Tibial nerve (tissue), 4 donors: Measurements from ENCODE around the gene CNTN5. TPM values are rescaled to one million over a fixed set of nuclear protein-coding genes. Genes with fewer than 3 reads are reported as not detected.

ENCODE experiments used
- DNase-seq, 2 donors: peaks; one replicate each; pipeline ENCODE4 v3.0.0-alpha.2; 2019; ENCODE audit warnings: low spot score in 2 of 2
- H3K27ac ChIP-seq, 4 donors: fragments of 200-600 bp; sonication (generic) in 3 of 4; one replicate each; pipeline ENCODE4 v1.5.1; 2017 to 2019; ENCODE audit warnings: mild to moderate bottlenecking in 1 of 4
- H3K27me3 ChIP-seq, 2 donors: fragments of 200-600 bp; sonication (generic) in 1 of 2; one replicate each; pipeline versions ENCODE4 v1.5.1 to v1.6.0; 2017 to 2019
- H3K36me3 ChIP-seq, 3 donors: fragments of 200-600 bp; sonication (generic); one replicate each; pipeline ENCODE4 v1.5.1; 2018 to 2019
- H3K4me1 ChIP-seq, 4 donors: fragments of 200-600 bp; sonication (generic) in 3 of 4; one replicate each; pipeline ENCODE4 v1.5.1; 2017 to 2019
- H3K4me3 ChIP-seq, 4 donors: fragments of 200-600 bp; sonication (generic) in 3 of 4; one replicate each; pipeline ENCODE4 v1.5.1; 2017 to 2019; ENCODE audit warnings: mild to moderate bottlenecking in 1 of 4, moderate library complexity in 1 of 4
- H3K9me3 ChIP-seq, 4 donors: fragments of 200-600 bp; sonication (generic) in 3 of 4; one replicate each; pipeline ENCODE4 v1.5.1; 2017 to 2019
- CTCF ChIP-seq, 5 experiments: fragments of 200-600 bp in 3 of 5; fragments of 450-650 bp in 2 of 5; sonication (generic) in 3 of 5; IDR thresholded peaks; one replicate each; pipeline ENCODE4 v1.5.1; 2016 to 2019; ENCODE audit warnings: antibody characterized with exemption in 5 of 5, mild to moderate bottlenecking in 3 of 5, moderate library complexity in 2 of 5
- EP300 ChIP-seq, 2 donors: sonication (generic); formaldehyde crosslinking; IDR thresholded peaks; one replicate each; pipeline ENCODE4 v1.6.1; 2017; ENCODE audit warnings: antibody characterized with exemption in 2 of 2, mild to moderate bottlenecking in 1 of 2
- POLR2A ChIP-seq, 2 donors: fragments of 450-650 bp; IDR thresholded peaks; one replicate each; pipeline ENCODE4 v1.6.1; 2017; ENCODE audit warnings: antibody characterized with exemption in 2 of 2, mild to moderate bottlenecking in 2 of 2, moderate library complexity in 2 of 2
- WGBS, 2 donors: methylation state at CpG; one replicate each; pipeline ENCODE4 v1.1.5; 2018; 5-methylcytosine and 5-hydroxymethylcytosine counted together
- total RNA-seq, 4 donors: library from RNA; depleted of rRNA; stranded (reverse); fragments of >200 nt; gene quantifications; one replicate each; pipeline ENCODE4 v1.1.0, GENCODE V29; 2016

Gene CNTN5
- total RNA-seq, 4 donors from 2014 or later = under 0.01 to 0.22 TPM; not detected in 2

GRCh38 chr11:99037057-99037456, 16.3 kb downstream of the CNTN5 start:
- 70 to 83% methylated on average over 1 of the region's 1 CpG for WGBS, 2 donors
- TF ChIP-seq POLR2A (IDR thresholded peaks at IDR 0.05) (no peak), CTCF (IDR thresholded peaks at IDR 0.05) (no peak), EP300 (IDR thresholded peaks at IDR 0.05) (no peak)

GRCh38 chr11:99063331-99063730, 42.6 kb downstream of the CNTN5 start:
- WGBS, 2 donors = 89 to 95% methylated on average over 1 of the region's 1 CpG
- TF ChIP-seq POLR2A (IDR thresholded peaks at IDR 0.05) (no peak), CTCF (IDR thresholded peaks at IDR 0.05) (no peak), EP300 (IDR thresholded peaks at IDR 0.05) (no peak)

More at GRCh38 chr11:99037057-99037456, 16.3 kb downstream of the CNTN5 start:
- no peak for DNase-seq
- H3K36me3 ChIP-seq = no peaks in the 10 kb centered on the region
- no peaks in the 10 kb centered on the region for H3K9me3 ChIP-seq
- H3K4me3 ChIP-seq = no peak overlapping the region
- no peaks in the 10 kb centered on the region for H3K4me1 ChIP-seq
- no peaks in the 10 kb centered on the region for H3K27me3 ChIP-seq
- no peak overlapping the region for H3K27ac ChIP-seq

GRCh38 chr11:99065121-99065520, 44.4 kb downstream of the CNTN5 start:
- TF ChIP-seq POLR2A (IDR thresholded peaks at IDR 0.05) (no peak), CTCF (IDR thresholded peaks at IDR 0.05) (no peak), EP300 (IDR thresholded peaks at IDR 0.05) (no peak)
- no peaks in the 10 kb centered on the region for H3K9me3 ChIP-seq
- H3K4me3 ChIP-seq = no peak overlapping the region
- H3K36me3 ChIP-seq = no peaks in the 10 kb centered on the region
- no peak overlapping the region for H3K27ac ChIP-seq
- H3K27me3 ChIP-seq = no peaks in the 10 kb centered on the region
- no peak for DNase-seq
- peaks cover 0 to 4% (median 0%) of the 10 kb centered on the region in 4 donors for H3K4me1 ChIP-seq

More at GRCh38 chr11:99063331-99063730, 42.6 kb downstream of the CNTN5 start:
- no peak for DNase-seq
- Histone ChIP-seq H3K27ac (no peak overlapping the region), H3K4me3 (no peak overlapping the region), H3K9me3 (no peaks in the 10 kb centered on the region), H3K36me3 (no peaks in the 10 kb centered on the region), H3K27me3 (no peaks in the 10 kb centered on the region), H3K4me1 (no peaks in the 10 kb centered on the region)

- H3K4me3 ChIP-seq = no peak overlapping the region
- H3K9me3 ChIP-seq = no peaks in the 10 kb centered on the region
- no peak for DNase-seq
- H3K36me3 ChIP-seq = no peaks in the 10 kb centered on the region
- H3K4me1 ChIP-seq = peaks cover 0 to 4% (median 0%) of the 10 kb centered on the region in 4 donors
- WGBS, 2 donors = 70 to 75% methylated on average over 2 of the region's 2 CpGs
- no peak overlapping the region for H3K27ac ChIP-seq
- no peaks in the 10 kb centered on the region for H3K27me3 ChIP-seq
- TF ChIP-seq CTCF (IDR thresholded peaks at IDR 0.05) (no peak), EP300 (IDR thresholded peaks at IDR 0.05) (no peak), POLR2A (IDR thresholded peaks at IDR 0.05) (no peak)
These were observed 46.0 kb downstream of the CNTN5 start for GRCh38 chr11:99066618-99067317.

GRCh38 chr11:99068832-99069231, 48.1 kb downstream of the CNTN5 start:
- no peak for TF ChIP-seq EP300 (IDR thresholded peaks at IDR 0.05)
- H3K36me3 ChIP-seq = no peaks in the 10 kb centered on the region
- 75 to 83% methylated on average over 2 of the region's 2 CpGs for WGBS, 2 donors
- H3K27me3 ChIP-seq = no peaks in the 10 kb centered on the region
- peaks cover 0 to 4% (median 0%) of the 10 kb centered on the region in 4 donors for H3K4me1 ChIP-seq
- H3K9me3 ChIP-seq = peaks cover 0 to 3% (median 0%) of the 10 kb centered on the region in 4 donors
- H3K27ac ChIP-seq = no peak overlapping the region
- DNase-seq = no peak
- no peak overlapping the region for H3K4me3 ChIP-seq
